HG02642 (cell line): ENCODE results near the gene BIRC6.

Experiments used
- ATAC-seq: cut with Tn5 transposase; IDR thresholded peaks from one replicate; pipeline ENCODE4 v1.9.1; 2021; ENCODE audit warnings: mild to moderate bottlenecking; ENCODE audit not compliant: unreplicated experiment, poor library complexity

Gene BIRC6

GRCh38 chr2:32375228-32375892, 18.5 kb downstream of the BIRC6 start:
- no peak for ATAC-seq

DNA sequence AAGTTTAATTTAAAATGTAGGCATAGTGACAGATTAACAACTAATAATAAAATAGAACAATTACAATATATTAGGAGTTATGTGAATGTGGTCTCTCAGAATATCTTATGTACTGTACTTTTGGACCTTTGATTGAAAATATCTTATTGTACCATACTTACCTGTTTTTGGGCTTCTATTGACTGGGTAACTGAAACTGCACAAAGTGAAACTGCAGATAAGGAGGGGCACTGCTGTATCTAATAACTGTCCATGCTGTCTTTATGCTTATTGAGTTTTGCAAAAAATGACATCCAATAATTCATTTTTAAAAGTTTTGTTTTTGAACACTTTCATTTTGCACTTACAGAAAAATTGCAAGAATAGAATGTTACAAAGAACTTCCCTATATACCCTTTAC, 19.9 kb downstream of the BIRC6 start:
- no peak for ATAC-seq

DNA sequence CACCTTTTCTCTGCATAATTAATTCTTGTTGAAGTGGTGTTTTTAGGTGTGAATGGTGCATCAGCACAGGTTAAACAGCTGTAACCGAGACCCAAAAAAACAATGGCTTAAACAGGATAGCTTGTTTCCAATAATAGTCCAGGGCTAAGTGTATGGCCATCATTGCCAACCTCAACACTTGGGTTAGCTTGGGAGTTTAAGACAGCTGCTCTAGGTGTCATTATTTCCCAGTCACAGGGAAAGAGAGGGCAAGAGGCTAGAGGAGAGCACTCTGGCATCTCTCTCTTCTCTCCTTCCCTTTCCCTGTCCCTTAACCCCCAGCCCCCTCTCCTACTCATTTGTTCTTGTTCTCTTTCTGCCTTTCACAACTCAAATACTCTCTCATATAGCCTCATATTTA, 21.1 kb downstream of the BIRC6 start:
- ATAC-seq = no peak

DNA sequence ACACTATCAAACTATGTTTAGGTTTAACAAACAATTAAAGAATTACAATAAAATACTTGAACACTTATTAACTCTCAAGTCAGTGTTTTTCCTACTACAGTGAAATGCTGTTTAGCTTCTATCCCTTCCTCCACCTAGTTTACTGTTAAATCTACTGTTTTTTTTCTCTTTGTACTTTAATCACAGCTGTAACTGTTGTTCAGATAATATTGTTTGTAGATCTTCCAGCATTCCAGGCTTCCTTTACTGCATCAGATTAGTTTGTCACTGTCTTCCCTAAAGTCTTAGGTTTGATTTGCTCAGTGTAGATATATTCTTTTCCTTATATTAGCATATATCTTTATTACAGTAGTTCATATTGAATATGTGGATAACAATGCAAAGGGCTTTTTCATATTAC, 22.5 kb downstream of the BIRC6 start:
- ATAC-seq = no peak

- no peak for ATAC-seq
Measured at GRCh38 chr2:32383858-32384257, 27.0 kb downstream of the BIRC6 start.

DNA sequence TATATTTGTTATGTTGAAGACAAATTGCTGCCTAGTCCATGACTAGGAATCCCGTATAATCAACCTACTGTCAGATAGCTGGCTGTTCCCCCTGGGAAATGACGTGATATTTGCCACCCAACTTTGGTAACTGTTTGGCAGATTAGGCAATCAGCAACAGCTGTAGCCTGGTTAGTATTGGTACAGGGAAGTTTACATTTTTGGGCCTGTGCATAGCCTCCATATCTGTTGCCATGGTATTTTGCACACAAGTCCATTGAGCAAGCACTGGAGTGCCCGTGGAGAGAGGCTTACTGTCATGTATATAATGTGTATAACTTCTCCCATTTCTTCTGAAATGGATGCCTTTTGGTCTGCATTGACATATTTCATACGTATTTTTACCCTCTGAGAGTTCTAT, 27.7 kb downstream of the BIRC6 start:
- no peak for ATAC-seq

DNA sequence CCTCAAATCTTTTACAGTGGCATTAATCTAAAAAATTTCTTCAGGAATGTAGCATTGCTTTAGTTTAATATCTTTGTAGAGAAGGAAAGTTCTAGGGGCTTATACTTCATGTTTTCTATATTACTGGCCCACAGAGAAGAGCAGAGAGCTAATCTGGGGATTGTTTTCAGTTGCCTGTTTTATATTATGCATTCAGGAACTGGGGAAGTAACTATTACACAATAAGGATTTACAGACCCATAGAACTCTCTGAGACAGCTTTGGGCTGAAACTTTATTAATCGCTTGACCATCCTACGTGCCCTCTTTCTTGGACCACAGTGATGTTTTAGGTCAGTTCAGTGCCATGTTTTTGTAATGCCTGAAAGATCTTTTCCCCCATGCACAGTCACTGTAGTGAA, 29.9 kb downstream of the BIRC6 start:
- no peak for ATAC-seq

GRCh38 chr2:32399221-32399620, 42.4 kb downstream of the BIRC6 start:
- ATAC-seq = no peak

DNA sequence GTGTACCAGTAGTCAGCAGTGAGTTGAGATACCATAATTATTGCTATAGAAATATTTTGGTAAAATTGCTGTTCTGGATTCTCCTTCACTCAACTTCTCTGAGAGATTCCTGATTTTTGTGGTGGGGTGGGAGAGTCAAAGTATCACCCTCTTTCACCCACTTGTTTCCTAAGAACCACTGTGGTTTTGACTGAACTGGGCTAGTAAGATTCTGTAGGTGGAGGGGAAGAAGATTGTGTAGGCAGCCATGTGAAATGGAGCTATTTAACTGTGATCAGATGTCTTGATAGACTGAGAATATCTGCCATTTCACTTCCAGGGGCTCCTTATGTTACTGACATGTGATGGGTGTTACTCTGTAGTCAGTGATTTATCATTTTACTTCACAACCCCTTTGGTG, 45.3 kb downstream of the BIRC6 start:
- ATAC-seq = no peak

DNA sequence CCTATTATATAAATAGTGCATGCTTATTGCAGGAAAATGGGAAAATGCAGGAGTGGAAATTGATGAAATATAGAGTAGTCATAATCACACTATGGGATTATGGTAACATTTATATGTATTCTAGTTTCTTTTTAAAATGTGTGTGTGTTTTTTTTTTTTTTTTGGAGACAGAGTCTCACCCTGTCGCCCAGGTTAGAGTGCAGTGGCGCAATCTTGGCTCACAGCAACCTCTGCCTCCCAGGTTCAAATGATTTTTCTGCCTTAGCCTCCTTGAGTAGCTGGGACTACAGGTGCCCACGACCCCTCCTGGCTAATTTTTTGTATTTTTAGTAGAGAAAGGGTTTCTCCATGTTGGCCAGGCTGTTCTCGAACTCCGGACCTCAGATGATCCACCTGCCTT, 47.0 kb downstream of the BIRC6 start:
- no peak for ATAC-seq

- no peak for ATAC-seq
Measured at GRCh38 chr2:32404691-32405090, 47.9 kb downstream of the BIRC6 start.

DNA sequence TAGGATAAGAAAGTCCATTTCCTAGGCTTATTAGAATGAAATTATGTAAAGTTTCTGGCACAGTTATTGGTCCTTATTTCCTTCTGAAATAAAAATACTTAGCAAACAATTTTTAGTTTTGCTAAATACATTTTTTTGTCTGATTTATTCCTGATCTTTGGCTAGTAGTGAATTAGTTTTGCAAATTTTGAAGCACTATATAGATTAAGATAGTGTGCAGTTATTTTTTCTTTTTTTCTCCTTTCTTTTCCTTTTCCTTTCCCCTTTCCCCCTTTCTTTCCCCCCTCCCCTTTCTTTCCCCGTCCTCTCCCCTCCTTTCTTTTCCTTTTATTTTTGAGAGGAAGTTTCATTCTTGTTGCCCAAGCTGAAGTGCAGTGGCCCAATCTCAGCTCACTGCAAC, 59.7 kb downstream of the BIRC6 start:
- ATAC-seq = no peak

GRCh38 chr2:32417659-32418058, 60.8 kb downstream of the BIRC6 start:
- ATAC-seq = no peak

- ATAC-seq = no peak
Measured at GRCh38 chr2:32418778-32419177, 62.0 kb downstream of the BIRC6 start.

GRCh38 chr2:32422133-32422532, 65.3 kb downstream of the BIRC6 start:
- ATAC-seq = no peak

- no peak for ATAC-seq
Measured at GRCh38 chr2:32423536-32423935, 66.7 kb downstream of the BIRC6 start.

- no peak for ATAC-seq
Measured at GRCh38 chr2:32424739-32425138, 67.9 kb downstream of the BIRC6 start.

GRCh38 chr2:32425719-32426141, 68.9 kb downstream of the BIRC6 start:
- ATAC-seq = no peak

DNA sequence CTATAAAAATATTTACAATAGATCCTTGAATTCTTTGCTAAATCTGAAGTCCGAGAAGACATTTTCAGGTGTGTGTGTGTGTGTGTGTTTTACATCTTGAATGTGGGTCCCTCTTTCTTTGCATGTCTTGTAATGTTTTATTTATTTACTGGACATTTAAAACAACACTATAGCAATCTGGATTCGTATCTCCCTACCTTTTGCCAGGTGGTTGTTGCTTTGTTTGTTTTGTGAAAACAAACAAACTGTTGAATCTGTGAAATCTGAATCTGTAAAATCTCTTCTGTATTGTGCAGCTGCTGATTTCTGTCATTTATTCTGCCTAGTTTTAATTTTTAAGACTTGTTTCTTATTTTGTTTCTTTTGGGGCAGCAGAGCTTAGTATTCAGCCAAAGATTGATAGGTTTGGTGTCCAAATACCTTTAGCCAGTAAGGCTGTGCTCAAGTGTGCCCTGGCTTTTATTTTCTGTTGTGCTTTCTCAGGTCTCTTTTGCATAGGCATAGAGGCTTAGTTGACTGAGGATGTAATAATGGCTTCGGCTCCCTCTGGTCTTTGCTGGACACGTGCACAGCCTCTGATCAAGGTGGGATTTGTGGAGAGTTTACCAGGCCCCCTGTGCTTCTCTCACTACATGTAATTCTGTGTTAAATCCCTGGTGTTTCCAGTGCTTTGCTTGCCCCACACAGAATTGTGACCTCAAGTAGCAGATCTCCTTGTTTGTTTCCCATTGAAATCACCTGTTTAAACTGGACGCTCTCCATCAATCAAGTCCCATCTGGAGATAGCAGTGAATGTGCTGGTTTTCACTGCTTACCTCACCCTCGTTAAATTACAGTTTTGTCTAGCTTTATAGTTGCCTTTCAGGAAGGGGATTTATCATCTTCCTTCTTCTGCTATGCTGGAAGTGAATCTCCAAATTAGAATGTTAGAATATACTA, 71.1 kb downstream of the BIRC6 start:
- no peak for ATAC-seq

DNA sequence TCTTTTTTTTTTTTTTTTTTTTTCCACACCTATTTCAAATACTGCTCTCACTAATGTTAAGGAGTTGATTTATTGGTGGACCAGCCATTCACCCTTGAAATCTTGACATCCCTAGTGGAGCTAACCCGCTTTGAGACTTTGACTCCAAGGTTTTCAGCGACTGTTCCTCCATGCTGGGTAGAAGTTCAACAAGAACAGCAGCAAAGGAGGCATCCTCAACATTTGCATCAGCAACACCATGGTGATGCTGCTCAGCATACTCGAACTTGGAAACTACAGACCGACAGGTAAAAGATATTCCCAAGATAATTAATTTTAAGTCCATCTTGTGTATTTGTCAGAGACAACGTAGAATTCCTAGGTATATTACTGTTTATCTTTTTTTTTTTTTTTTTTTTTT, 74.0 kb downstream of the BIRC6 start:
- no peak for ATAC-seq

DNA sequence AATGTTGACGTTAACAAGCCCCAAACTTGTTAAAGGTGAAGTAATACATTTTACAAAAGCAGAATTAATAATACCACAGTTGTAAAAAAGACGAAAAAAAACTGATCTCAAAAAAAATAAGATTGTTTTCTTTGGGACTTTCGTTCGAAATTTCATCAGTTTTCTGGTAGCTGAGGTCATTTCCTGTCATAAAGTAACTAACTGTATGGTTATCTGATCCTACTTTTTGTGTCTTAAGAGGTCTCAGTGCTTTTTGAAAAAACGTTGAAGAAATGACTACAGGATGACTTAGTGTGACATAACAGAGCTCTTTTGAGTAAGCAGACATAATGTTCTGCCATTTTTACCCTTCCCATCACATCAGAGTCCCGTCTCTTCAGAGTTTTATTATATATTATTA, 79.3 kb downstream of the BIRC6 start:
- ATAC-seq = no peak

- no peak for ATAC-seq
Measured at GRCh38 chr2:32442020-32442467, 85.2 kb downstream of the BIRC6 start.
